Activated CD8-positive, alpha-beta memory T cell treated with anti-CD3 and anti-CD28 coated beads for 1 hour (primary cell): Measurements from ENCODE around the gene SNRNP200.
"Not testable (repeated sequence)": the region's sequence is repeated elsewhere in the genome, so short reads cannot be mapped to it uniquely, and the experiment has no call there.

ENCODE experiments used
- DNase-seq, 2 donors: peaks; one replicate each; pipeline ENCODE4 v3.0.0-alpha.2; 2020; ENCODE audit warnings: low read depth in 1 of 2; ENCODE audit errors: extremely low read depth in 1 of 2

Gene SNRNP200

GRCh38 chr2:96325884-96326255 is 20.5 kb upstream of the SNRNP200 start:
- DNase-seq: no peak

DNA sequence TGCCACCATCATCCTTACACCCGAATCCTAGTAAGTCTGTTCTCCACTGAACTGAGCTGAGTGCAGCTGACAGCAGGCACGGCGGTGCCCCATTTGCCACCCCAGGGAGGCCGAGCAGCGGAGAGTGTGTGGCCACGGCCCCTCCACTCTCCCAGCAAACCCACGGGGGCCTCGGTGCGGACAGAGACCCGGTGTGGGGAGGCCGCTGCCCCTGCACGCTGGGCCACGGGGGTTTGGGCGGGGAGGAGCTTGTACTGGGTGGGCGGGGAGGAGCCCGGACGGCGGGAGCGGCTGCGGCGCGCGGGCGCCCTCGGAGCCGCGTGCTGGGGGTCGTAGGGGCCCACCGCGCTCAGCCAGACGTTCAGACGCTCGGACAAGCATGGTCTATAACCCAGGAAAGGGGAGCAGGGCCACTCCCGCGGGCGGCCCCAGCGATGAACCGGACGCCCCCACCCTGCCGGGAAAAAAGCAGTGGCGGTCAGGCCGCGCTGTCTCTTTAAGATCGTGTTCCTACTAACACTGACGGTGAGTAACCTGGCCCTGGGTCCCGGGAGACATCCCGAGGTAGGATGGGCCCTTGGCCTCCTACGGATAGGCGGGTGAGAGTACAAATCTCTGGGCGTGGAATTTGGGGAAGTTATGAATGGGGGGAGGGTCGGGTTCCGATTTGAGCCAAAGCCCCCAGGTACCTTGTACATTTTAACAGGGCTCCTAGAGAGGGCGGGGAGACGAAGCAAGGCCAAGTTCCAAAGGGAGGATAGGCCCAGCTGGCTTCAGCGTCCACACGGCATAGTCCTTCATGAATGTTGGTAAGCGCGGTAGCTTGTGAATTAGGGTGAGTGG is 19.9 kb upstream of the SNRNP200 start, which contains the start of gene ITPRIPL1:
Gene ITPRIPL1, plus strand, starts transcription at position 277 of the 843 bp plus-strand sequence. Its CDS starts 523 bp downstream, at position 800.
- no peak for DNase-seq

GRCh38 chr2:96324721-96325040 is 19.3 kb upstream of the SNRNP200 start:
- no peak for DNase-seq

GRCh38 chr2:96323849-96324248 is 18.5 kb upstream of the SNRNP200 start:
- no peak for DNase-seq

DNA sequence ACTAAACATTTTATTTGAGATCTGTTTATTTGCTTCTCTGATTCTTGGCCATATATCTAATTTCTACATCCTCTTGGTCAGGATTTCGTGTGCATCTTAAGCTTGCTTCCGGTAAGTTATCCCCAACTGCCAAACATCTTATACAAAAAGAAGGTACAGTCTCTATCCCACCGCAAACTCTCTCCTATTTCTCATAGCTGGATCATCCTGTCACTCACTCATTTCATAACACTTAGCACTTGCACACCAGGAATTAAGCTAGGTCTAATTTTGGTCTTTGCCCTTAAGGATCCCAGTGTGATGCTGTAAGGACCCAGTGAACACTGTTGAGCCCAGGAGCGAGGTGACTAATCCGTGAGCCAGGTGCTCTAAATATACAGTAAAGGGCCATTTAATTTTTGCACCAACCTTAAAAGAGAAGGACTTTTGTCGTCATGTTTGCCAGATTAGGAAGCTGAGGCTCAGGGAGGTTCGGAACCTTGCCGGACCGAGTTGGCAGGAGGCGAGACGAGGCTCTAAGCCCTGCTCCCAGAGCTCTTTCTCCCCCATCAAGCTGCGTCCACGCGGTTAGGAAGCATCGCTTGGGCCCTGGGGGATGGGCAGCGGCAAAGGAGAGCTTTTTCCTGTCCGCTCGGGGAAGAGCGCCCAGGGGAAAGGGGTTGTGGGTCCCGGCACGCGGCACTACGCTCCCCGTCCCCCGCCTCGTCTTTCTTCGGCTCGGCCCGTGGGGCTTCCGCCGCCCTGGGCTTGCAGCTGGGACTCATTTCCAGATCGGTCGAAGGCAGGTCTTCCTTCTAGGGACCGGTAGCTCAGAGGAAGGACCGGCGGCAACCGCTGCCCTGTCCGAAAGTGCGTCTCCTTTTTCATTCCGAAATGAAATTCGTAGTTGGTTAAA is 15.6 kb upstream of the SNRNP200 start:
- DNase-seq: no peak

- DNase-seq: no peak
These were observed 15.0 kb upstream of the SNRNP200 start for GRCh38 chr2:96320326-96320725.

DNA sequence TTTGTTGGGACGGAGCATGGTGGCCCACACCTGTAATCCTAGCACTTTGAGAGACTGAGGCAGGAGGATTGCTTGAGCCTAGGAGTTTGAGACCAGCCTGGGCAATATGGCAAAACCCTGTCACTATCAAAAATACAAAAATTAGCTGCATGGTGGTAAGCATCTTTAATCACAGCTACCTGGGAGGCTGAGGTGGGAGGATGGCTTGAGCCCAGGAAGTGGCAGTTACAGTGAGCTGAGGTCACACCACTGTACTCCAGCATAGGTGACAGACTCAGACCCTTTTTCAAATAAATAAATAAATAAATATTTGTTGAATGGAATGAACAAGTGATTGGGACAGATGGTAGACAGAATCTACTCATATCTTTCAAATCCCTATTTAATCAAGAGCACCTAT is 14.1 kb upstream of the SNRNP200 start:
- DNase-seq: no peak

DNA sequence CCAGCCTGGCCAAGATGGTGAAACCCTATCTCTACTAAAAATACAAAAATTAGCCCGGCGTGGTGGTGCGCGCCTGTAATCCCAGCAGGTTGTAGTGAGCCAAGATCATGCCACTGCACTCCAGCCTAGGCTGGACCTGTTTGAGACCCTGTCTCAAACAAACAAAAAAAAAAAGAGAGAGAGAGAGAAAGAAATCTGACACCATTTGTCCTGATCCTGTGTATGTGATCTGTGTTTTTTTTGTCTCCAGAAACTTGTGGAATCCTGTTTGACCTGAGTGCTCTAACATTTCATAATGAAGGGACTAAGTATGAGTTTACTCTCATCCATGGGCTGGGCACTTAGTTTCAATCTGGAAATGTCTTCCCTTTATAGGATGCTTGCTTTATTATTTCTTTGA is 13.4 kb upstream of the SNRNP200 start:
- DNase-seq: no peak

- no peak for DNase-seq
These were observed 12.2 kb upstream of the SNRNP200 start for GRCh38 chr2:96317584-96317997.

GRCh38 chr2:96316999-96317398 is 11.7 kb upstream of the SNRNP200 start:
- DNase-seq: no peak

- DNase-seq: no peak
These were observed 10.2 kb upstream of the SNRNP200 start for GRCh38 chr2:96315400-96316071.

DNA sequence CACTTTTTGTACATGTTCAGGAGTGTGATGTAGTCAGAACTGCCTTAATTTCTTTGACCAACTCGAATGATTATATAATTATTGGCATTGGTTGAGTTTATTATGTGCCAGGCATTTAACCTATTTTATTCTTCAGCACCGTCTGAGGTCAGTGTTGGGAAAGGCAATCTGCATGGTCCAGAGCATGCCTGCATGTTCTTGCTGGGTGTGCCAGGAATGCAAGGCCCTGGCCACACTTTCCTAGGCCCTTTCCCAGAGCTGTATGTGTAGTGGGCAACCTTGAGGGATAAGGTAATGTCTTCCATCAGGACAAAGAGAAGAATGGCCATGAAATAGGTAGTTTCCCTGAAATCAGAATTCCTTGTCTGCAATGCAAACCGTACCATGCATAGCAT is 9.7 kb upstream of the SNRNP200 start:
- no peak for DNase-seq

- DNase-seq: no peak
These were observed 2.9 kb upstream of the SNRNP200 start for GRCh38 chr2:96308248-96308647.

DNA sequence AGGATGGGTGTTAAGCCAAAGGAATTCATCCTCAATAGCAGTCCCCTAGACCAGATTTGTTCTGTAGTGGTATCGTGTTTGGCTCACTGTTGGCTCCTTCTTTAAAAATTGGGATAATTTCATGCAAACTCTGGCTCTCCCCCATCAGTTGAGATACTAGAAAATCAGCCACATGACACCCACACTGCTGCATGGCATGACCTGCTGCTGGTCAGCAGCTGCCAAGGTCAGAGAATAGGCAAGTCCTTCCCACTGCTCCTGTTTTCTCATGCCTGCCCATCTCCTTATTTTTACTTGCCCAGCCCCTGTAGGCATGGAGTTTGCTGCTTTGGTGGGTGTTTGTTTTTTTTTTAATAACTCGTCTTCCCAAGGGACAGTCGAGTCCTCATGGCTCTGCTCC is 1.0 kb upstream of the SNRNP200 start:
- DNase-seq: no peak

- no peak for DNase-seq
These were observed 598 bp upstream of the SNRNP200 start for GRCh38 chr2:96305979-96306308.

DNA sequence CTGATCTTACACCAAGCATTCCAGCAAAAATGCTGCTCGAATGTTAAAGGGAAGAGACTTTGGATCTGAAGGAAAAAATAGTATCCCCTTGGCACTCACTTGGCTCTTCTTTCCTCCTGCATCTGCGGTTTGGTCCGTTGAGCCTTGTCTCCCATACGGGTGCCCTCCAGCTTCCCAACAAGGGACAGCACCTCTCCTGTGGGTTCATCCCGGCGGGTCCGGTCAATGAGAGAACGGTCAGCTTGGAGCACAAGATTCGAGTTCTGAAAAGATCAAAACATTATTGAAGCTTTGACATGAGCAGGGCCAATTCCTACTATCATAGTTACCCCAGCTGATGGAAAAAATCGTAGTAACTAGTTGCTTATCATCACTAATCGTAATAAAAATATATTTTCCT is 740 bp downstream of the SNRNP200 start:
- DNase-seq: no peak

GRCh38 chr2:96301865-96302264 is 3.5 kb downstream of the SNRNP200 start:
- DNase-seq: no peak

GRCh38 chr2:96296925-96297324 is 8.4 kb downstream of the SNRNP200 start:
- no peak for DNase-seq

DNA sequence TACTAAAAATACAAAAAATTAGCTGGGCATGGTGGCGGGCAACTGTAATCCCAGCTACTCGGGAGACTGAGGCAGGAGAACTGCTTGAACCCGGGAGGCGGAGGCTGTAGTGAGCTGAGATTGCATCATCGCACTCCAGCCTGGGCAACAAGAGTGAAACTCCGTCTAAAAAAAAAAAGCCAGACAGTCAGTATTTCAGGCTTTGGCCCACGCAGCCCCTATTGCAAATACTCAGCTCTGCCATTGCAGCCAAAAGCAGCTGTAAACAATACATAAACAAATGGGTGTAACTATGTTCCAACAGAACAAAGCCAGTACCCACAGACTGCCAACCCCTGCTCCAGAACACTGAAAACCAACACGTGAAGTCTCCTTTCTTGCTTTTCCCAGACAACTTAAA is 11.1 kb downstream of the SNRNP200 start:
- DNase-seq: not testable (repeated sequence)

DNA sequence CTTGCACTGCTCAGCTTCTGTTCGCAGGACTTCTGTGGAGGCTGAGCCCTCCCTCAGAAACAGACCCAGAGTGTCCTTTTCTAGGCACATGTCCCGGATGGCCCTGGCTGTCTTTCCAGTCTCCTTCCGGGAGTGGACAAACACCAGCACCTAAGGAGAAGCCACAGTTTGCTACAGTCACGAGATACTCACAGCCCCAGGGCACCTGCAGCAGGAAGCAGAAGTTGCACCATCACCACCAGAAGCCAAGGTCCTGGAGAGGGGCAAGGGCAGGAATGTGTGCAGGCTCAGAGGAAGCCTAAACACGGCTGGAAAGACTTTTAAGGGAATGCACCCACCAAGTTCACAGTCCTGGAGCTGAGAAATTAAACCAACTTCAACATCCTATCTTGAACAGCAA is 13.6 kb downstream of the SNRNP200 start:
- DNase-seq: no peak

DNA sequence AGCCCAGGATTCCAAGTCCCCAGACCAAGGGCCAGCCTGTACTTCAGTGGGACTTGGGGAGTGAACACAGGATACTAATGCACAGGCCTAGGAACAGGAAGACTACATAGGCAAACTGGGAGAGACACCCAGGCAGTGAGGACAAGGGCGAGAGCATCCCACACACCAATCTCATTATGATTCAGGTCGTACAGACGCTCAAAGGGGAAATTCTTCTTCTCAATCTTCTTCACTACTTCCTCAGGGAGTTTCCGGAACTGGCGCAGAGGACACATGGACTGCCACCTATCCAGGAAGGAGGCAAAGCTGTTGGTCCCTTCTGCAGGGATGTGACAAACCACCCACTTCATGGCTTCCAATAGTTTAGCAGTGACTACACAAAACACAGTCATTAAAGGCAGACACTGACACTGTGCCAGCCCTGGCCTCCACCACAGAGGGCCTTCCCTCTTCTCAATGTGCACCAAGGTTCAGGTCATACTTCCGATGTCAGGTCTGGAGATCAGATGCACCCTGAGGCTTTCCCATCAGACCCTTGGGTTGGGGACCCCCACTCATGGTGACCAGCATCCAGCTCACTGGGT is 18.0 kb downstream of the SNRNP200 start:
- DNase-seq: no peak
